Measurements from ENCODE around the gene UST.
"Not testable (repeated sequence)": the region's sequence is repeated elsewhere in the genome, so short reads cannot be mapped to it uniquely, and the experiment has no call there.

- TF ChIP-seq CTCF (conservative IDR thresholded peaks at IDR 0.05; ENCODE audit: low read length); EZH2phosphoT487 (IDR thresholded peaks at IDR 0.05; ENCODE audit: borderline replicate concordance, low read depth, low read length): not testable (repeated sequence)
Measured at GRCh38 chr6:149103950-149104349, 357.1 kb downstream of the UST start.

Measured in OCI-LY7 (cell line).